Activated naive CD4-positive, alpha-beta T cell treated with anti-CD3 and anti-CD28 coated beads, Interleukin-2, amount 50 U/mL, for 16 hours (primary cell): ENCODE results near the gene FRMPD2.
"Not testable (repeated sequence)": the region's sequence is repeated elsewhere in the genome, so short reads cannot be mapped to it uniquely, and the experiment has no call there.

Experiments used
- DNase-seq: peaks from one replicate; pipeline ENCODE4 v3.0.0-alpha.2; 2020

FRMPD2 gene

DNA sequence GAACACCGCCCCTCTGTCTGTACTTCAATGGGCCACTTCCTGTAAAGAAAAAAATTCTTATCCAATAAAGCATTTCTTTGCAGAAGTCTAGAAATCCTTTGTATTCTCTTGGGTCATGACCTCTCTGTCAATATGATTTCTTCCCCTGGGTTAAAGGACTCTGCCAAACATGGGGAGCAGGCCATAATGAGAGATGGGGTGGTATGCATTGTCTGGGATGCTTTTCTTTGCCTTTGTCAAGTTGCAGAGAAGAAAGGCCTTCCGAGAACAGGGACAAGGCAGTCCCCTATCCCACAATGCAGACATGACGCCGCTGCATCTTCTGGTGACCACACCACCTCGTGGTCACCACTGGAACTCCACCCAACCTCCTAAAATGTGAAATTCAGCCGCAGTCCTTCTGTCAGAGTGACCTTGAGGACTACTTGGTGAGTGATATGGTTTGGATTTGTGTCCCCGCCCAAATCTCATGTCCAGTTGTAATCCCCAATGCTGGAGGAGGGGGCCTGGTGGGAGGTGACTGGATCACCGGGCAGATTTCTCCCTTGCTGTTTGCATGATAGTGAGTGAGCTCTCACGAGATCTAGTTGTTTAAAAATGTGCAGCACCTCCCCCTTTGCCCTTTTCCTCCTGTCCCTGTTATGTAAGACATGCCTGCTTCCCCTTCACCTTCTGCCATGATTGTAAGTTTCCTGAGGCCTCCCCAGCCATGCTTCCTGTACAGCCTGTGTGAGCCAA is 15.2 kb upstream of the FRMPD2 start:
- DNase-seq: peak; percentile 43

DNA sequence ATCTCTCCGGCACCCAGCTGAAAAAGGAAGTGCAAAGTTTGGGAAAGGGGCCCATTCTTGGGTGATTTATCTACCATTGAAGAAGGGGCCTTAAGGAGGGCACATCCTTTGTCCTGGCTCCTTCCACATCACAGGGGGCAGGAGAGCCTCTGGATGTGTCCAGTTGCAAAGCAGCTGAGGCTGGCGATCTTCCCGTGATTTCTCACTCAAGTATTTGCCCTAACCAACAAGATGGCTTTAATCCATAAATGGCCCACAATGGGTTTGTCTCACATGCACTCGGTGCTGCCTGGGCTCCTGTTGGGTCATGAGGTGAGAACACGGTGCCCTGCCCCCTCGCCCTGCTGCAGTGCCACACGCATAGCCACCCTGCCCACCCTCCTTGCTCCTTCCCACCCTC is 14.2 kb upstream of the FRMPD2 start:
- no peak for DNase-seq

DNA sequence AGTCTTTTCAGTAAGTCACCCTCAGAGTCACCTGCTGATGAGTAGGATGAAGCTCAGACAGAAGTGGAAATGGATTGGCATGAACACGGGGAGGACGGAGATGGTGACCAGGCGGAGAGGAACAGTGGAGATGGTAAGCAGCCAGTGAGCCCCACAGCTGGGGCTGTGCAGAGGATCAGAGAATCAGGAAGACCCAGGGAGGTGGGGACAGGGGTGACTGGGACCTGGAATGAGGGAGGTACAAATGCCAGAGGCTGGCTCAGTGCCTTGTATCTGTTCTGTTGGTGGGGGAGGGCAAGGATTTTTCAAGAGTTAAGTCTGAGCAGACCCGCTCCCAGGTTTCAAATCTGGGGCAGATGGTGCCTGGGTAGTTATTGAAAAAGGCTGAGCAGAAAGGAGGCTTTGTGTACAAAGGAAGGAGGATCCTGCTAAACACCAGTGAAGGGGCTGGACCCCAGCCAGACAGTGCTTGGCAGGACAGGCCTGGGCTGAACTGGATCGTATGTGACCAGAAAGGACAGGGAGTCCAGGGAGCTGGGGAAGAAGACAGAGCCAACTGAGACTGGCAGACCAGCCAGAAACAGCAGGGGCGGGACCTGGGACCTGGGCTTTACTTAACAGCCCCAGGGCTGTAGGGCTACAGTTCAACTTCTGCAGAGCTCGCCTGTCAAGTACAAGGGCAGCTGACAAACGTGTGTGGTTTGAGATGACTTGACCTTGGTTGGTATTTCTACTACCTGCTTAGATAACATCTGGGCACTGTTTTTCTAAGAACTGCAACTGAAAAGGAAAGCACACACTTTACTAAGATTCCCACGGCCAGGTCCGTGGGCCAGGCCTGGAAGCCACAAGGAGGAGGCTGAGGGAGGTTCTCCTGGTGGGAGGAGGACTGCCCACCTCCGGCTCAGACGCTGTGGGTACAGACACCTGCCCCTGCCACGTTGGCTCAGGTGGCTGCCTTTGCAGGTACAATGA is 13.2 kb upstream of the FRMPD2 start:
- no peak for DNase-seq

DNA sequence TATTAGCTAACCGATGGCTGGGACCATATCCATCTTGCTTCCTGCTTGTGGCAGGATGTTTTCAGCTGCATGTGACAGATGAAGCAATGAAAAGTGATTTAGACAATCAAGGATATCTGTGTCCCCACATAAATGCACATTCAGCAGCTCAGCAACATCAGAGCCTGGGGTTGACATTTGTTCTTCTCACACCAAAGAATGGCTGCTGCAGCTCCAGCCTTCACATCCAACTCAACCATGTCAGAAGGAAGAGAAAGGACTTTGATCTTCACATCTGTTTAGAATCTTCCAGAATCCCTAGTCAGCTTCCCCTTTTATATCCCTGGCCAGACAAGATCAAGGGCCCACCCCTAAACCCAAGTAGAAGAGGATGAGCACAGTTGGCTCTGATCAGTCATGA is 11.9 kb upstream of the FRMPD2 start:
- DNase-seq: no peak

DNA sequence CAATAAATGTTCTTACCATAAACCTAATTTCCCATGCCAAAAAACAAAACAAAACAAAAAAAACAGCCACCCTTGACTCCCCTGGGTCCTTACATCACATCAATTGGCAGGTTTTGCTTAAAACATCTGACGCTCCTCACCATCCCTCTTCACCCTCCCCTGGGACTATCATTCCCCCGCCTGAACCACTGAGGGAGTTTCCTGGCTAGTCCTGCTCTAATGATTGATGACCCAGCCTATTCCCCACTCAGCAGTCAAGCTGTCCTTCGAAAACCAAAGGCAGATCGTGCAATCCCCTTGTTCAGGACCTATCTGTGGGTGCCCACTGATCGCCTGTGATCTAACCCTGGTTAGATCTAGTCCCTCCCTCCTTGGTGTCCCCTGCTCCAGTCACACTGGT is 11.2 kb upstream of the FRMPD2 start:
- DNase-seq: no peak

DNA sequence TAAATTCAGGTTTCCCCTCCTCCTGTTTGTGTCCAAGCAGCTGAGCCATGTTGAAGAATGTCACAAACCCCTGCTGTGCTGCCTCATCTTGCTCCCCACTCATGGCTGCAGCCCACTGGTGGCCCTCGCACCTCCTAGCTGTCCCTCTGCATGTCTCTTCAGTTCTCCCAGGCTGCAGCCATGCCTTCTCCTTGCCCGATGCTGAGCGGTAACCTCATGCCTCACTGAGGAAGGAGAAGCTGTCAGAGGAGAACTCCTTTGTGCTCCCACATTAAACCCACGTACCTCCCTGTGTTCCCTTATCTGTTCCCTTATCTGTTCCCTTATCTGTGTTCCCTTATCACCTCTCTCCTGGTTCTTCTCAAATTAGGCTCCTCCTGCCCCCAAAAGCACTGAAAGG is 10.3 kb upstream of the FRMPD2 start:
- DNase-seq: no peak

DNA sequence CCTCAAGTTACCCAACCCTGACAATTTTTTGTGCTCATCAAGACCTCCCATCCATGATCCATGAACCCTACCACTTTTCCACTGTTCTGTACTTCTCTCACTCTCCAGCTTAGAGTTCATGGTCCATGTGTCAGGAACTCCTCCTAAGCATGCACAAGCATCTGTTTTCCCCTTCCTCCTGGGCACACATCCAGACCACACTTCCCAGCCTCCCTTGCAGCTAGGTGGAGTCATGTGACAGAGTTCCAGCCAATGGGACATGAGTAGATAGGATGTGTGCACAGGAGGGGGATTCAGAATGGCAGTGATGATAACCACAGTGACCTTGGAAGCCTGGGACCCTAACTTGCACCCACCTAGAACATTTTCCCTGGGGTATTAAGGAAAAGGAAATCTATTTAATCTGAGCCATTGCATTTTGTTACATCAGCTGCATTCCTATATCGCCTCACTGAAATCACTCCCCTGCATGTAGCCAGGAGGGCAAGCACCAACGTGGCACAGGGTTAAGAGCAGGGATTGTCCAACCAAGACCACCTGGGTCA is 9.6 kb upstream of the FRMPD2 start:
- no peak for DNase-seq

DNA sequence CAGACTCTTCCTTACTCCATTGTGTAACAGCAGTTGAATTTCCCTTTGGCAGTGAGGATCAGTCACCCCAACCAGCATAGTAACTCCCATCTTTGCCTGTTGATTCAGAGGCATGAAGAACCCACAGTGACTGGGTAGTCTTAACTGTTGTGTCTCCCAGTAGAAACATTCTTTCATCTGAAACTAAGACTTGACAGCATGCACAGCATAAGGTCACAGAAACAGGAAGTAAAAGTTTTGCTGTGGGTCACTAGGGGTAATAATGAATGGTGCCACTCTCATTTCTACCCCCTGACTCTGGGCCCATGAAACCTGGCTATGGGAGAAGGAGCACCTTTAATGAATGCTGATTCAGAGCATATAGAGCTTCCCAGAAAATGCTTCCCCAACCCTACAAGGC is 8.3 kb upstream of the FRMPD2 start:
- no peak for DNase-seq

DNA sequence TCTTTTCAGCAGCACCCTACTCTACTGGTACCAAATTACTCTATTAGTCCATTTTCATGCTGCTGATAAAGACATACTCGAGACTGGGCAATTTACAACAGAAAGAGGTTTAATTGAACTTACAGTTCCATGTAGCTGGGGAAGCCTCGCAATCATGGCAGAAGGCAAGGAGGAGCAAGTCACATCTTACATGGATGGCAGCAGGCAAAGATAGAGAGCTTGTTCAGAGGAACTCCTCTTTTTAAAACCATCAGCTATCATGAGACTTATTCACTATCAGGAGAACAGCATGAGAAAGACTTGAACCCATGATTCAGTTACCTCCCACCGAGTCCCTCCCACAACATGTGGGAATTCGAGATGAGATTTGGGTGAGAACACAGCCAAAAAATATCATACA is 7.2 kb upstream of the FRMPD2 start:
- not testable (repeated sequence) for DNase-seq

DNA sequence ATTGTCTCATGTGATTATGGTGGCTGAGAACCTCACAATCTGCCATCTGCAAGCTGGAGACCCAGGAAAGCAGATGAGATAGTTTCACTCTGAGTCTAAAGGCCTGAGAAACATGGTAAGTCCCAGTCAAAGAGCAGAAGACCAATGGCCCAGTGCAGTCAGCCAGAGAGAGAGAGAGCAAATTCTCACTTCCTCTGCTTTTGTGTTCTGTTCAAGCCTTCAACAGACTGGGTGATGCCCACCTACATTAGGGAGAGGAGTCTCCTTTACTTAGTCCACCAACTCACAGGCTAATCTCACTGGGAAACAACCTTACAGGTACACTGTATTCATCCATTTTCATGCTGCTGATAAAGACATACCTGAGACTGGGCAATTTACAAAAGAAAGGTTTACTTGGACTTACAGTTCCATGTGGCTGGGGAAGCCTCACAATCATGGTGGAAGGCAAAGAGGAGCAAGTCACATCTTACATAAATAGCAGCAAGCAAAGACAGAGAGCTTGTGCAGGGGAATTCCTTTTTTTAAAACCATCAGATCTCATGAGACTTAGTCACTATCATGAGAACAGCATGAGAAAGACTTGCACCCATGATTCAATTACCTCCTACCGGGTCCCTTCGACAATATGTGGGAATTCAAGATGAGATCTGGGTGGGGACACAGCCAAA is 4.7 kb upstream of the FRMPD2 start:
- DNase-seq: no peak

DNA sequence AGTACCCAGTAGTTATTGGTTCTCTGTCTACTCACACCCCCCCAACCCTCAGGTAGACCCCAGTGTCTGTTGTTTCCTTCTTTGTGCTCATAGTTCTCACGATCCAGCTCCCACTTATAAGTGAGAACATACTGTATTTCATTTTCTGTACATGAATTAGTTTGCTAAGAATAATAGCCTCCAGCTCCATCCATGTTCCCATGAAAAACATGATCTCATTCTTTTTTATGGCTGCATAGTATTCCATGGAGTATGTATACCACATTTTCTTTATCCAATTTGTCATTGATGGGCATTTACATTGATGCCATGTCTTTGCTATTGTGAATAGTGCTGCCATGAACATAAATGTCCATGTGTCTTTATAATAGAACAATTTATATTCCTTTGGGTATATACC is 2.6 kb upstream of the FRMPD2 start:
- DNase-seq: no peak

DNA sequence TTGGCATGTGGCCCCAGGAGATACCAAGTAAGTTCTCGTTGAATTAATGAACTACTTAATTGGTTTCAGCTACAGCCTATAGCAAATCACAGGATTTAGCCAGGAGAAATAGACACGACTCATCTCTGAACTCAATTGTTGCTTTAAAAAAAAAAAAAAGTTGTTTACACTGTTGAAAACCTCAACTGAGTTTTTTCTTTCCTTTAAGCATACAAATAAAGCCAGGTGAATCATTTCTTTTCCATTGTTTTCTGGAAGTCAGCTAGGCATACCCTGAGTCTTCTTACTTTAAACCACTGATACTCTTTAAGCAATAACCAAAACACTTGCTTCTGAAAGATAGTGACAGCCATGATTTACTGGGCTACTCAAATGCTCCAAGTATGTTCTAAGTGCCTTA is 755 bp downstream of the FRMPD2 start:
- no peak for DNase-seq

DNA sequence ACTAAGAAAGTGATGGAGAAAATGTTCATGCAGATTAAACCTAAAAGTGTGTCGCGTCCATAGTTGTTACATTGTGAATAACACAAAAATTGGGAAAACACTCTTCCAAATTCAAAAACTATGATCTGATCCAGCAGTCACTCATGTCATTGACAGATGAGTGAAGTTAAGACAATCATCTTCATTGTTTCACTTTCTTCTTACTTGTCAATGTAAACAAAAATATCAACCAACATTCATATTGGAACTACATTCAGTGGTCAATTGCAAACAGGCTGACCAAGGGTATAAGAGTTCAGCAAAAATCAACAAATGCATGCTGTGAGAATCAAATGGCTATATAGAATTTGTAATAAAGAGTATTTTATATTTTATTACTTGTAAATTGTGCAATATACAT is 1.8 kb downstream of the FRMPD2 start:
- DNase-seq: no peak

DNA sequence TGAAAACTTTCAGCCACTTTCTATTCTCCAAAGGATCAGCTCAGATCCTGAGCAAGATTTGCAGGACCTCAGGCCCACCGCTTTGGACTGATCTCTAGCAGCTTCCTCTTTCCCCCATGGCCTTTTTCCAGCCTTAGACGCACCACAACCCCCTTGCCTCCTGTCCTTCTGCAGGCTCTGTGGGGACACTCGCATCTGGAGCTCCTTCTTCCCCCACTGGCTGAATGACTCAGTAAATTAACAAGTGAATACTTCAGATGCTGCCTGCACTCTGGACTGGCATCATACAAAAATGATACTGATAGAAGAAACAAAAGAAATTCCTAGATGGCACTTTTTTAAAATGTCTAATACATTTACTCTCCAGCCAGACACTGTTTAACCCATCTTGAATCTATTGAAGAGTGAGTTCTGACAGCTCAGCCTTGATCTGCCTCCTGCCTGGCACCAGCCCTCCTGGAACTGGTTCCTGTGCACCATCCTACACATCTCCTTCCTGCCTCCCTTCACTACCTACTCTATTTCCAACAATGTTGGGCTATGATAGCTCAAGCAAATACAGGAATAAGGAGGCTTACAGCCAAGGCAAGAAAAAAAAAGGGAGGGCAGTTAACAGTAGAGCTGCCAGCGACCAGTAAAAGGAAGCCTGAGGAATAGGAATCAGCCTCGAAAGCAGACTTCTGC is 3.3 kb downstream of the FRMPD2 start:
- DNase-seq: no peak

DNA sequence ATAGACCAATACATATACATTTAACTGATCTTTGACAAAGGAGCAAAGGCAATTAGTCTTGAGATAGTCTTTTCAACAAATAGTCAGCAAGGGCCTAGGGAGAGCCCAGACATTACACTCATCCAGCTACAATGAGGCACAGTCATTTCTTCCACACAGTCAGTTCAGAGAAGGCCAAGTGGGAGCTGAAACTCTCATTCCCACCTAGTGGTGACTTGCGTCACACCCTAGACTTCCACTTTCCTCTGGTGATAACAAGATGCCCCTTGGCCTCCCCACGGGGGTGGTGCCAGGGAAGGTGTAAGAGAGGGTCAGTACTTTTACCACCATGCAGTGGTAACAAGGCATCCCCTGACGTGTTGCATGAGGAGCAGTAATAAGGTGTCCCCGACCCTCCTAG is 8.0 kb downstream of the FRMPD2 start:
- no peak for DNase-seq

DNA sequence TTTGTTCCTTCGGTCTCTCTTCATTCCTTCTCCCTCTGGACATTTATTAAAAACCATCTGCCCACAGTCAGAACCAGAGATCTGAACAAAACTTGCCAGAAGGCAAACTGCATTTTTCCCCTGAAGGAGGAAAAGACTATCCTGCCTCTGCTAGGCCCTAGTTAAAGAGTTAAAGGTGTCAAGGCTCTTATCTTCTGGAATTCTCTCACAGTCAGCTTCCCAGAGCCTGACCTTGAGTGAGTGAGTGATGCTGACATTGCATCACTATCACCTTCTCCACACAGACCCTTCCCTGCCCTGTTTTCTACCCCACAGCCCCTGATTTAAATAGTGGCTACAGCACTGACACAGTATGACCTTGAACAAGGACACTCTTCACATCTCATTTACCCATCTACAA is 16.4 kb downstream of the FRMPD2 start:
- DNase-seq: no peak

DNA sequence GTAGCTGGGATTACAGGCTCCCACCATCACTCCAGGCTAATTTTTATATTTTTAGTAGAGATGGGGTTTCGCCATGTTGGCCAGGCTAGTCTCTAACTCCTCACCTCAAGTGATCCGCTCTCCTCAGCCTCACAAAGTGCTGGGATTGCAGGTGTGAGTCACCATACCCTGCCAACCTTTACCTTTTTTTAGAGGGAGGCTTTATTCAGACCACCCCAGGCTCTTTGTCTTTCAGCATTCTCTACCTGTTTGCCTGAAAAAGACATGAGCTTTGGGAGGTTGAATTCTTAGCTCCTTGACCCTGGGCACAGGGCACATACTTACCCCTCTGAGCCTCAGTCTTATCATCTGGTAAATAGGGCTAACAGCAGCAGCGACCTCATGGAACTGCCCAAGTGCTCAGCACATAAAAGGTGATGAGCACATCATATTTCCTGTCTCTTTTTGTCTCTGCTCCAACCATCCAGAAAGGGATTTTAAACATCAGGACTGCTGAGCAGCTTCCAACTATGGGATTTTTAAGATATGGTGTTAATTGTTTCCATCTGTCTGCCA is 17.0 kb downstream of the FRMPD2 start:
- DNase-seq: no peak

DNA sequence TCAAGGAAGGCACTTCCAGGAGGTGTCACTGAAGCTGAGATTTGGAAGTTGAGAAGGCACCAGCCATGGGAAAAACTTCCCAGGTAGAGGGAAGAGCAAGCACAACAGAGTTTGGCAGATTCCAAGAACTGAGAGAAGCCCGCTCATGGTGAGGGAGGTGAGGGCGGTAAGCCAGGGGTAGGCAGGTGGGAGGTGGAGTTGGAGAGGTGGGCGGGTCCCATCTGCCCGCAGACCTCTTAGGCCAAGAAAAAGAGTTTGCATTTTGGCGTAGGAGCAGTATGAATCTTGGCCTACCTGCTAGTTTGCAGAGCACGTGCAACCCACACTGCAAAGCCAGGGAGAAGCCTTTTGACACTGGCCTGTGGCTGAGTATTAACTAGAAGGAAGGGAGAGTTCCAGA is 18.8 kb downstream of the FRMPD2 start:
- DNase-seq: no peak

DNA sequence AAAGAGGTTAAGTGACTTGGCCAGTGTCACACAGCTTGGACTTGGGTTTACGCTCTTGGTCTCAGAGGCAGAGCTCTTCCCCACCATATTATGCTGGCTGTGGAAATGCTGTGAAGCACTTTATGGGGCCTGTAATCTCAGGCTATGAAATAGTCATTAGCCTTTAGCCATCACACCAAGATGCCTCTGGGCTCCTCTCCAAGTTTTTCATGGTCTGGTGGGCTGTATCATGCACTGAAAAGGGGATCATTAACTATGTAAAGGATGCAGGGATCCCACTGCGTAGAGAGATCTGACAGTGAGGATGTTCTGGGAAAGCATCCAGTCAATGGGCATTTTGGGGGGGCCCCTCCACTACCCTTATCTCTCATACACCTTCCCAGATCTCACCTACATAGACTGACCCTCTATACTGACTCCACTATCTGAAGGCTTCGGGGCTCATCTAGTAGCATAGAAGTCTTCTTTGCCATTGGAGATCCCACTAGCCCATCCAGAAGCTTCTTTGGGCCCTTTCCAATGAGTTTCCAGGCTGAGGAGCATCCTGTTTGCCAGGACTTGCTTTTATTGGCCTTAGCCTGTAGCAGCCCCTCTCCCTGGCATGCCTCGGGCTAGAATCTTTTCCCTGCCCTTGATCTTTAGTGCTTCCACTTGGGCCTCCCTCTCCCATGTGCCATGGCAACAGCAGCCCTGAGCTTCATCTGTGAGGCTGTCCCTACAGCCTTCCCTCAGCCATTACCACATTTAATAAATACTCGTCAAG is 19.6 kb downstream of the FRMPD2 start:
- no peak for DNase-seq

DNA sequence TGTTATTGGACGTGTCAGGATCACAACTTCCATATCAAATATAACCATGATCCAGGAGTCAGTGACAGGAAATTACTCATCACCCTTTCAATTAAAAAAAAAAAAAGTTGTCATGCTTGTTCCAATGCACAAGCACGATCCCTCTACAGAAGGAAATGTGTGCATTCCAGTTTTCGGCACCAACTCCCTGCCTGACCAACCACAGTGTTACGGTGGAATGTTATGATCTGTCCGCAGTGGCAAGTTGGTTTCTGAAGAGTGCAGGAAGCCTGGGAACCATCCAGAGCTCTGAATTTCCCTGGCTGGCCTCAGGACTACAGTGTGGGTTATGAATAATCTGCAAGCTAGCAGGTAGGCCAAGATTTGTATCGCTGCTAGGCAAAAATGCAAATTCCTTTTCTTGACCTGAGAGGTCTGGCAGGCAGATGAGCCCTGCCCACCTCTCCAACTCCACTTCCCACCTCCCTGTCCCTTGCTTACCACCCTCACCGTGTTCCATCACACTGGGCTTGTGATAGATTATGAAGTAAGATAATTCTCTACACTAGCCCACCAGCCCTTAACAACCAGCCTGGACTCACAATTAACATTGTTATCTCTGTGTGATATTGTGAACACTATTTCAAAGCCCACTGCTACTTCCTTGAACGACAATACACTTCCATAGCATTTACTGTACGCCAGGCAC is 20.4 kb downstream of the FRMPD2 start:
- no peak for DNase-seq

DNA sequence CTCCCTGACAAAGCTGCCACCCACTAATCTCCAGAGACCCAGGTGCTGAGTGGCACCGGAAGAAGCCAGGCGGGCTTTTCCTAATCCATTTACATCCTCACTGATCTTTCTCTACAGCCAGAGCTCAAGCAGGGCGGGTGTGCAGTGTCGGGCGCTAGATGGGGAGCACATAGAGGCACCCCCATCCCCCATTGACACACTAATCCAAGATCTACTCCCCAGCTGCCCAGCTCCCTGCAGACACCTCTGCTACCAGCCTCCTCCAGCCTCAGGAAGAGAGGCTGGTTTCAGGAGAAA is 22.2 kb downstream of the FRMPD2 start:
- no peak for DNase-seq
